NCI-H187 treated with DMSO at 0.1 percent for 48 hours (cell line): ENCODE results near the gene GPC5.

Source experiments
- DNase-seq: peaks from one replicate; lab custom pipeline; 2025; lab: John Stamatoyannopoulos, UW

The GPC5 gene

GRCh38 chr13:91710733-91711132 lies 312.3 kb downstream of the GPC5 start:
- no peak for DNase-seq

- DNase-seq: no peak
These were observed 316.4 kb downstream of the GPC5 start for GRCh38 chr13:91714855-91715254.

DNA sequence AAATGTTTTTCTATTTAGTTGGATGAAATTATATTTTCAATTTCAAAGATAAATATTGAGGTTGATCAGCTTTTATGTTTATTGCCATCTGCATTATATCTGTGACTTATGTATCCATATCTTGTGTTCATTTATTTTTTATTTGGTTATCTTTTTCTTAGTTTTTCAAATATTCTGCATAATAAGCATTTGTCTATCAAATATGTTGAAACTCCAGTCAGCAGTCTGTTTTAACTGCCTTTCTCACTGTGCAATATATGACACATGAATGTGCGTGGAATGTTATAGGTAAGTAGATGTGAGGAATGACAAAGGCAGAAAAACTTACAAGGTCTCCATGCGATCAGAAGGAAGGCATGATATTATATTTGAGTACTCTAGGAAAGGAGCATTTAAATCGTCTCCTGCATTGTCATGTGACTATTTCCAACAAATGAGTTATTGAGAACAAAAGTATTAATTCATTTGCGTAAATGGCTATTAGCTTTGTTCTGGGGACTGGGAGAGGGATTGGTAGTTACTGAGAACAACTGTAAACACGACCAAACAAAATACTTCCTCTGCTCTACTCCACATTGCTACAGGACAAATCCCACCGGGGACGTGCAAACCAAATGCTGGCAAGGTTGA lies 318.1 kb downstream of the GPC5 start:
- DNase-seq: no peak

- no peak for DNase-seq
These were observed 320.6 kb downstream of the GPC5 start for GRCh38 chr13:91719033-91719432.

- DNase-seq: no peak
These were observed 323.0 kb downstream of the GPC5 start for GRCh38 chr13:91721413-91721812.

DNA sequence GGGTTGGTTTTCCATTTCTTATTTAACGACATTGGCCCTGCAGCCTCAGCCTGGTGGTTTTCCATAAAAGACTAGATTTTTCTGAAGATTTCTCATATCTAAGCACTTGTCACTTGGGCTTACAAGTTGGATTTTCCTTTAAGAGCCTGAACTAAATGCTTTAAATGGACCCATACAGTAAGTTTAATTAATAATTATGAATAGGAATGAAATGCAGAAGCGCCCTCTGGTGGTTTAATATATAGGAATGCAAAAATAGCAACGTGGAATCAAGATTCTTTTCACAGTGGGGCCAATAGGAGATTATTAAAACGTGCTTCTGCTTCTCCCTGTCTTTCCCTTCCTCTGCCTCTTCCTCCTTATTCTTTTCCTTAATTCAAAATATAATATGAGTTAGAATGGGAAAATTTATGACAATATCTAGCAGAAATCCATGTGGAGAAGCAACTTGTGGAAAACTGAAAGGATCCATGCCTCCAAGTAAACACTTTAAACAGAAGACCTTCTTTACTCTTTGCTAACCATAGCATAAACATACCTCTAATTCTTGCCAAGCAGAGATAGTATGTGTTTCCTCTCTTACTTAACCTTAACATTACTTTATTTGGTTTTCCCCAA lies 324.0 kb downstream of the GPC5 start:
- DNase-seq: no peak

DNA sequence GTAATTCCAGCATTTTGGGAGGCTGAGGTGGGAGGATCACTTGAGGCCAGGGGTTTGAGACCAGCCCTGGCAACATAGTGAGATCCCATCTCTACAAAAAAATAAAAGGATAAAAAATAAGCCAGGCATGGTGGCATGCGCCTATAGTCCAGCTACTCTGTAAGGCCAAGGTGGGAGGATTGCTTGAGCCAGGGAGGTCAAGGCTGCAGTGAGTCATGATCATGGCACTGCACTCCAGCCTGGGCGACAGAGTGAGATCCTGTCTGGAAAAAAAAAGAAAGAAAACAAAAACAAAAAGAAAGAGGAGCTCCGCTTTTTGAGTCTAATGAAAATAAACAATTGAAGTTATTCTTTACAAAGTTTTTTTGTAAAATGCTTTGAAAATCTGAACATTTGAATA lies 326.2 kb downstream of the GPC5 start:
- no peak for DNase-seq

DNA sequence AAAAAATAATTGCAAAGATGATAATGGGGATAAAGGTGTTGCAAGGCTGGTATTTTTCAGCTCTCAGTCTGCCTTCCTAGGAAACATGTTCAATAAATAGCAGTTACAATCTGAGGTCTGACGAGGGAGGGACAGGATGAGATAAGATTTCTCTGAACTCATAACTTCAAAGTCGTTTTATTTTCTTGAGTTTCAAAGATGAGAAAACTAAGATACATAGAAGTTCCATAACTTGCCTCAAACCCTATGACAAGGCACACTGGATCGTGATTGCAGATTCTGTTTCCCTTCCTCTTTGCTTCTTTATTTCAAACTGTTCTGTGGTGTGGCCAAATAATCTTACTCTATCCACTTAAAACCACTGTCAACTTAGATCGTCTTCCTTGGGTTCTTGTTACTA lies 327.2 kb downstream of the GPC5 start:
- DNase-seq: no peak

DNA sequence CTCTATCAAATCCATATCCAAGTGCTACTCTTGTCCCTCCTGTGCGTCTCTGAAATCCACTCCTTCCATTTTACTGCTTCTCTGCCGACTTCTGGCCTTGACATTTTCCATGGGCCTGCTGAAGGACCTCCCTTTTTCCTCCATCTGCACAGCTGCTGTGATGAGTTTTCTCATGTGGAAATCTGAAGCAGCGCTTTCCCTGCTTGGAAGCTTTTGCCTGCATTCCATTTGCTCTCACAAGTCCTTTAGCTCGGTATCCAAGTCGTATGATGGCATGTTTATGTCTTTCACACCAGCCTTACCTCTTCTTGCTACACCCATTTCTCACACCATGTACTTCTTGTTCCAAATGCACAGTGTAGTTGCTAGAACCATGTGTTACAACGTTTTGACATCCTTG lies 328.2 kb downstream of the GPC5 start:
- no peak for DNase-seq

DNA sequence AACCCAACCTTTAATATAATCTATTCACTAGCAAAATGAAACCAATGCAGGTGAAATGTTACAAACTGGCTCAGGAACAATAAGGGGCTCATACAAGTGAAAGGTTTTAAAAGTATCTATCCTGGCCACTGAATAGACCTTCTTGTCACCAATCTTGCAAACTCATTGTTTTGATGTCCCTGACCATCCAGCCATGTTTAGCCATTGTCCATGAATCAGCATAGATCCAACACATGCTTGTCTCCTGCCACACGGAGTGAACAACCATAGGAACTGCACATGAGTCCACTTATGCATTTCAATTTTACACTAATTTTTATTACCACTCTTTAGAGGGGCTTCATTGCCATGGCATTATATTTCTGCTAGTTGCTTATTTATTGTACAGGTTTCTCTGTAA lies 331.4 kb downstream of the GPC5 start:
- no peak for DNase-seq

DNA sequence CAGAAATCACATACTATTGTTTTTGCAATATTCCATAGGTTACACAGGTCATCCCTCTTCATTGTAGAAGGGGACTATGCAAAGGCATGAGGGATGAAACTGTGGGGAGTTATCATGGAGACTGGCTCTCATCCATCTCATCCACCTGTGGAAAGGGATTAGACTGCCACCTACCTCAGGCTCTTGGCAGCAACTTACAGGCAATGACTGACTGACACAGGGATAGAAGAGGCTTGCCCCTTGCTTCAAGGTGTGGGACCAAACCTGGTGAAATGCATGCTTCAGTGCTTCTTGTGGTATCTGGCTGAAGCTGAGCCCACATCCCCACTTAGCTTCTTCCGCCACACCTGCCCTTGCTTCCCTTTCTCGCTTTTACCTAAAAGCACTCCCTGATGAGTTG lies 341.3 kb downstream of the GPC5 start:
- DNase-seq: no peak

DNA sequence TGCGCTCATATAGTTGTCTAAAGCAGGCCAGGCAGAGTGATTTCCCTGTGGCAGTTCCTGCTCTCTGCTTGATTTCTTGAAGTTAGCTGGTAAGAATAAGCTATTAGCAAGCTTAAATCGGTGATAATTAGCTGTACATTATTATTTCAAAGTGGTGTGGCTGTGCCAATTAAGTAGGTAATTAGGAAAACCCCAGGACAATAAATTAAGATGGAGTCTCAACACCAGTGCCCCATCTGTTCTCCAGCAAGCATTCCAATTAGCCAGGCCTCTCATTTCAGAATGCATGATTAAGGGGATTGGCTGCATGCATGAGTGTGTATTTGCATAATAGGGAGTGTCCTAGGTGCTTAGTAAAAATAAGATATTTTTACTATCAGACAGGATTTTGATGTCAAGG lies 342.3 kb downstream of the GPC5 start:
- DNase-seq: no peak

DNA sequence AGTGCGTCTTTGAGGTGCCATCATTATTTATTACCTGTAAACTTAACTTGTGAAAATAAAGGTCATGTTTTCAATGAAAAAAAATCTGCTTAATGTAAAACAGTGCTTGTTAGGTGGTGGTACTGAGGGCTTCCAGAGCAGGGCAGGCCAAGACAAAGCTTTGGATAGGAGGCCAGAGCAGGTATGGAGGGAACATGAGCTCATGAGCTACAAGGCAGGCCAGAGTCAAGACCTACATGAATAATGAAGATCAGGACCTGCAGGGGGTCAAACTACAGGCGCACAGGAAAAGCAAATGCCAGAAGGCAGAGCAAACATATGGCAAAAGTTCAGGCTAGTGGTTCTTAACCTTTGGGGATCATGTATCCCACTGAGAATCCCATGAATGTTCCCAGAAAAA lies 343.5 kb downstream of the GPC5 start:
- DNase-seq: no peak

GRCh38 chr13:91744284-91744683 lies 345.9 kb downstream of the GPC5 start:
- DNase-seq: no peak

DNA sequence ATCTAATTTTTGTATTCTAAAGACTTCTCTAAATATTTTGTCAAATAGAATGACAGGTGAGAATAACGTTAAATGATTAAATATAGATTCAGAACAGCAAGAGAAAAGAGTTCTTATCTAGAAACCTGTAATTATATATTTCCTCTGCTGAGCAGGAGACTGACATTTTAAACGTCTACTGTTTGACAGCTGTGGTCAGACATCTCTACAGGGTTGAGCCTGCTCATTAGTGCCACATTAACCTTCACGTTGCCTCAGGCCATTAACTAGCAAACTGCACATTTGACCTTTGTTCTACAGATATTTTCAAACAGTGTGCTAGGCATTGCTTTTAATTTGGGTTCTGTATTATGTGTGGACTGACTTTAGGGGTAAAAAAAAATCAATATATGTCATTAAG lies 347.5 kb downstream of the GPC5 start:
- no peak for DNase-seq

DNA sequence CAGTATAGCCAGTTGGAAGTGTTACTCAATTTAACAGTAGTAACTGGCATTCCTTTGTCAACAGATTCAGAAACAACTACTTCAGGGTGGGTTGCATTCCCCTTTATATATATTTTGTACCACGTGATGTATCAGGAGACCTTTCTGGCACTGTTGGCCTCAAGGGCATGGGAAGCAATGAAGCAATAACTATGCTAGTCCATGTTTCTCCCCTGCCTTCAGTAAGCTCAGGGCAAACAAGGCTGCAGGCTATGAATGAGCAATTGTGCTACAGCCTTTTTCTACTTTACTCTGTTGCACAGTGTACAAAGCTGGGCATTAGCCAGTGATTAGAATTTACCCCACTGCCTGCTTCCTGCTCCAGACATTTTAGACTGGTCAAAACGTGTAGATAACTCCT lies 348.8 kb downstream of the GPC5 start:
- DNase-seq: no peak

GRCh38 chr13:91748416-91749089 lies 350.1 kb downstream of the GPC5 start:
- DNase-seq: no peak

DNA sequence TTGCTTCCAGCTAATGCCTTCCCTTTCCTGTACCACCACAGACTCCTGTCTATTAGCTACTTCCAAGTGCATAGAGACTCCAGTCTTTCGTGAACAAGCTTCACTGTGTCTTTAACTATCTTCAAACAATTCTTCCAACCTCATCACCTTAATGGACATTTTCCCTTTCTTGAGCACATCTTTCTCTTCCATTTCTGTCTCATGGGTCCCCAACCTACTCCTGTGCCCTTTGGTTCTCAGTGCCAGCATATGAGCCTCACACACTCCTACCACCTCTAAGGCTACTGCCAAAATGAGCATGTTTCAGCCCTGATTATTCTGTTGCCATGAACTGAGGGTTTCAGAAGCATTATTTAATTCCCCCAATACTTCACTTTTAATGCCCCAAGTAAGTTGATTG lies 360.3 kb downstream of the GPC5 start:
- no peak for DNase-seq

DNA sequence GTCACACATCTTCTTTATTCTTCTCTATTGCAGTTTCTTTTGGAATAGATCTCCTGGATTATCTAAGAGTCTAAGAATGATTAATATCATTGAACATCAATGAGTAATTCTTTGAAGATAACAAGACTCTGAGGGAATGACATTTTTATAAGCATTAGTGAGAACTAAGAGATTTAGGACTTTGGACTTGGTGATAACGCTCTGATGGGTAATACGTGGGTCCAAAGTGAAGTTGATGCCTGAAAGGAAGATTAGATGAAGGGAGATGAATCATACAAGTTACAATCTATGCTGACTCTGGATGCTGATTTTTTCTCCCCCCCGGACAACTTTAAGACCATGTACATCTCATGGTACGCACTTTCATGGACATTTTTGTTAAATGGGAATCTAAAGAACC lies 364.5 kb downstream of the GPC5 start:
- DNase-seq: no peak

- DNase-seq: no peak
These were observed 366.1 kb downstream of the GPC5 start for GRCh38 chr13:91764527-91764926.

GRCh38 chr13:91767651-91768050 lies 369.2 kb downstream of the GPC5 start:
- DNase-seq: no peak

DNA sequence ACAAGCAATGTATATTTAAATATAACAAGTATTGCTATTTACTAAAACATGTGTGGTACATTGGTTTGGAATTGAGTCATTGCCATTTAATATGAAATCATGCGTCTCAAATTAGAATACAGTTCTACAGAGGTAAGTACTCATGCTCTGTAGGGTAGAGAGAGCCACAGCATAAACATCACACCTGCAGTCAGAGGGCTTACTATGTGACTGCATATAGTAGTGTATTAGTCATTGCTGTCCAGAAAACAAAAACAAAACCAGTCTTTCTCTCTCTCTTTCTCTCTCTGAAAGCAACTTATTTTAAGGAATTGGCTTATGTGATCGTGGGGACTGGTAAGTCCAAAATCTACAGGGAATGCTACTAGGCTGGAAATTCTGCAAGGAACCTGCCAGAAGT lies 370.3 kb downstream of the GPC5 start:
- DNase-seq: no peak

GRCh38 chr13:91771229-91771628 lies 372.8 kb downstream of the GPC5 start:
- no peak for DNase-seq
